ENCODE results near the gene CMTR2. TPM values are rescaled to one million over a fixed set of nuclear protein-coding genes. Genes with fewer than 3 reads are reported as not detected.

The CMTR2 gene
- total RNA-seq, 1 experiment from 2014 or later: 13.4 TPM

DNA sequence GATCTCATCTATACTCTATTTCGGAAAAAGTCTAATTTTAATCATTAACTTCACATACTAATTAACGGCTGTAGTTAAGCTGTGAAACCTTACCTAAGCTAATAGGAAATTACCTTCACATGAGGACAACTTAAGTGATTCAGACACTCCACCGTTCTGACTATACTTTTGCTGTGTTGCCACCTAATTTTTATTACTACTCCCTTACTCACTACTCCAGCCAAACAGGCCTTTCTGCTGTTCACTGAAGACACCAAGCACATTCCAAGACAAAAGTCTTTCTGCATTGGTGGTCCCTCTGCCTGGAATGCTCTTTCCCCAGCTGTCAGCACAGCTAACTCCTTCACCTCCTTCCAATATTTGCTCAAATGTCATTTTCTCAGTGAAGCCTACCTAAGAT is 1.3 kb downstream of the CMTR2 start:
- Mint-ChIP-seq H3K4me3 (peak overlapping the region; percentile 71), H3K9me3 (no peaks in the 10 kb centered on the region), H3K27ac (peak overlapping the region; percentile 1; the same call in 1 of the 2 replicates), H3K36me3 (peaks cover 29% of the 10 kb centered on the region), H3K27me3 (ENCODE audit: low read depth) (peaks cover 6% of the 10 kb centered on the region), H3K4me1 (peaks cover 17% of the 10 kb centered on the region)
- CTCF ChIA-PET: no interaction called here
- TF ChIP-seq HMGA2 (CRISPR knock-in tag; IDR thresholded peaks at IDR 0.05) (no peak), ETV6 (CRISPR knock-in tag; IDR thresholded peaks at IDR 0.05) (no peak), KAT7 (CRISPR knock-in tag; IDR thresholded peaks at IDR 0.05; ENCODE audit: borderline replicate concordance) (no peak), ZNF219 (CRISPR knock-in tag; IDR thresholded peaks at IDR 0.05; ENCODE audit: borderline replicate concordance) (no peak), RELA (CRISPR knock-in tag; IDR thresholded peaks at IDR 0.05; ENCODE audit: borderline replicate concordance) (no peak), NFYB (CRISPR knock-in tag; conservative IDR thresholded peaks at IDR 0.05; ENCODE audit: low read depth) (no peak), SP1 (CRISPR knock-in tag; conservative IDR thresholded peaks at IDR 0.05) (no peak), TP53 (CRISPR knock-in tag; IDR thresholded peaks at IDR 0.05) (no peak), ZNF671 (CRISPR knock-in tag; IDR thresholded peaks at IDR 0.05) (no peak), NFATC4 (CRISPR knock-in tag; IDR thresholded peaks at IDR 0.05) (no peak), ATF1 (CRISPR knock-in tag; IDR thresholded peaks at IDR 0.05) (no peak), ZBTB21 (CRISPR knock-in tag; IDR thresholded peaks at IDR 0.05; ENCODE audit: borderline replicate concordance) (no peak), OVOL2 (CRISPR knock-in tag; IDR thresholded peaks at IDR 0.05; ENCODE audit: borderline replicate concordance) (no peak), TCF7 (CRISPR knock-in tag; IDR thresholded peaks at IDR 0.05; ENCODE audit: low read depth) (no peak)
- TF ChIP-seq, protein P1, sequence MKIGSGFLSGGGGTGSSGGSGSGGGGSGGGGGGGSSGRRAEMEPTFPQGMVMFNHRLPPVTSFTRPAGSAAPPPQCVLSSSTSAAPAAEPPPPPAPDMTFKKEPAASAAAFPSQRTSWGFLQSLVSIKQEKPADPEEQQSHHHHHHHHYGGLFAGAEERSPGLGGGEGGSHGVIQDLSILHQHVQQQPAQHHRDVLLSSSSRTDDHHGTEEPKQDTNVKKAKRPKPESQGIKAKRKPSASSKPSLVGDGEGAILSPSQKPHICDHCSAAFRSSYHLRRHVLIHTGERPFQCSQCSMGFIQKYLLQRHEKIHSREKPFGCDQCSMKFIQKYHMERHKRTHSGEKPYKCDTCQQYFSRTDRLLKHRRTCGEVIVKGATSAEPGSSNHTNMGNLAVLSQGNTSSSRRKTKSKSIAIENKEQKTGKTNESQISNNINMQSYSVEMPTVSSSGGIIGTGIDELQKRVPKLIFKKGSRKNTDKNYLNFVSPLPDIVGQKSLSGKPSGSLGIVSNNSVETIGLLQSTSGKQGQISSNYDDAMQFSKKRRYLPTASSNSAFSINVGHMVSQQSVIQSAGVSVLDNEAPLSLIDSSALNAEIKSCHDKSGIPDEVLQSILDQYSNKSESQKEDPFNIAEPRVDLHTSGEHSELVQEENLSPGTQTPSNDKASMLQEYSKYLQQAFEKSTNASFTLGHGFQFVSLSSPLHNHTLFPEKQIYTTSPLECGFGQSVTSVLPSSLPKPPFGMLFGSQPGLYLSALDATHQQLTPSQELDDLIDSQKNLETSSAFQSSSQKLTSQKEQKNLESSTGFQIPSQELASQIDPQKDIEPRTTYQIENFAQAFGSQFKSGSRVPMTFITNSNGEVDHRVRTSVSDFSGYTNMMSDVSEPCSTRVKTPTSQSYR (CRISPR knock-in tag; IDR thresholded peaks at IDR 0.05): no peak
- TF ChIP-seq, protein P2, sequence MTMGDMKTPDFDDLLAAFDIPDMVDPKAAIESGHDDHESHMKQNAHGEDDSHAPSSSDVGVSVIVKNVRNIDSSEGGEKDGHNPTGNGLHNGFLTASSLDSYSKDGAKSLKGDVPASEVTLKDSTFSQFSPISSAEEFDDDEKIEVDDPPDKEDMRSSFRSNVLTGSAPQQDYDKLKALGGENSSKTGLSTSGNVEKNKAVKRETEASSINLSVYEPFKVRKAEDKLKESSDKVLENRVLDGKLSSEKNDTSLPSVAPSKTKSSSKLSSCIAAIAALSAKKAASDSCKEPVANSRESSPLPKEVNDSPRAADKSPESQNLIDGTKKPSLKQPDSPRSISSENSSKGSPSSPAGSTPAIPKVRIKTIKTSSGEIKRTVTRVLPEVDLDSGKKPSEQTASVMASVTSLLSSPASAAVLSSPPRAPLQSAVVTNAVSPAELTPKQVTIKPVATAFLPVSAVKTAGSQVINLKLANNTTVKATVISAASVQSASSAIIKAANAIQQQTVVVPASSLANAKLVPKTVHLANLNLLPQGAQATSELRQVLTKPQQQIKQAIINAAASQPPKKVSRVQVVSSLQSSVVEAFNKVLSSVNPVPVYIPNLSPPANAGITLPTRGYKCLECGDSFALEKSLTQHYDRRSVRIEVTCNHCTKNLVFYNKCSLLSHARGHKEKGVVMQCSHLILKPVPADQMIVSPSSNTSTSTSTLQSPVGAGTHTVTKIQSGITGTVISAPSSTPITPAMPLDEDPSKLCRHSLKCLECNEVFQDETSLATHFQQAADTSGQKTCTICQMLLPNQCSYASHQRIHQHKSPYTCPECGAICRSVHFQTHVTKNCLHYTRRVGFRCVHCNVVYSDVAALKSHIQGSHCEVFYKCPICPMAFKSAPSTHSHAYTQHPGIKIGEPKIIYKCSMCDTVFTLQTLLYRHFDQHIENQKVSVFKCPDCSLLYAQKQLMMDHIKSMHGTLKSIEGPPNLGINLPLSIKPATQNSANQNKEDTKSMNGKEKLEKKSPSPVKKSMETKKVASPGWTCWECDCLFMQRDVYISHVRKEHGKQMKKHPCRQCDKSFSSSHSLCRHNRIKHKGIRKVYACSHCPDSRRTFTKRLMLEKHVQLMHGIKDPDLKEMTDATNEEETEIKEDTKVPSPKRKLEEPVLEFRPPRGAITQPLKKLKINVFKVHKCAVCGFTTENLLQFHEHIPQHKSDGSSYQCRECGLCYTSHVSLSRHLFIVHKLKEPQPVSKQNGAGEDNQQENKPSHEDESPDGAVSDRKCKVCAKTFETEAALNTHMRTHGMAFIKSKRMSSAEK (CRISPR knock-in tag; IDR thresholded peaks at IDR 0.05; ENCODE audit: borderline replicate concordance): no peak
- TF ChIP-seq, protein P3, sequence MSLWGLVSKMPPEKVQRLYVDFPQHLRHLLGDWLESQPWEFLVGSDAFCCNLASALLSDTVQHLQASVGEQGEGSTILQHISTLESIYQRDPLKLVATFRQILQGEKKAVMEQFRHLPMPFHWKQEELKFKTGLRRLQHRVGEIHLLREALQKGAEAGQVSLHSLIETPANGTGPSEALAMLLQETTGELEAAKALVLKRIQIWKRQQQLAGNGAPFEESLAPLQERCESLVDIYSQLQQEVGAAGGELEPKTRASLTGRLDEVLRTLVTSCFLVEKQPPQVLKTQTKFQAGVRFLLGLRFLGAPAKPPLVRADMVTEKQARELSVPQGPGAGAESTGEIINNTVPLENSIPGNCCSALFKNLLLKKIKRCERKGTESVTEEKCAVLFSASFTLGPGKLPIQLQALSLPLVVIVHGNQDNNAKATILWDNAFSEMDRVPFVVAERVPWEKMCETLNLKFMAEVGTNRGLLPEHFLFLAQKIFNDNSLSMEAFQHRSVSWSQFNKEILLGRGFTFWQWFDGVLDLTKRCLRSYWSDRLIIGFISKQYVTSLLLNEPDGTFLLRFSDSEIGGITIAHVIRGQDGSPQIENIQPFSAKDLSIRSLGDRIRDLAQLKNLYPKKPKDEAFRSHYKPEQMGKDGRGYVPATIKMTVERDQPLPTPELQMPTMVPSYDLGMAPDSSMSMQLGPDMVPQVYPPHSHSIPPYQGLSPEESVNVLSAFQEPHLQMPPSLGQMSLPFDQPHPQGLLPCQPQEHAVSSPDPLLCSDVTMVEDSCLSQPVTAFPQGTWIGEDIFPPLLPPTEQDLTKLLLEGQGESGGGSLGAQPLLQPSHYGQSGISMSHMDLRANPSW (CRISPR knock-in tag; conservative IDR thresholded peaks at IDR 0.05; ENCODE audit: low read depth): no peak
- TF ChIP-seq, protein P4, sequence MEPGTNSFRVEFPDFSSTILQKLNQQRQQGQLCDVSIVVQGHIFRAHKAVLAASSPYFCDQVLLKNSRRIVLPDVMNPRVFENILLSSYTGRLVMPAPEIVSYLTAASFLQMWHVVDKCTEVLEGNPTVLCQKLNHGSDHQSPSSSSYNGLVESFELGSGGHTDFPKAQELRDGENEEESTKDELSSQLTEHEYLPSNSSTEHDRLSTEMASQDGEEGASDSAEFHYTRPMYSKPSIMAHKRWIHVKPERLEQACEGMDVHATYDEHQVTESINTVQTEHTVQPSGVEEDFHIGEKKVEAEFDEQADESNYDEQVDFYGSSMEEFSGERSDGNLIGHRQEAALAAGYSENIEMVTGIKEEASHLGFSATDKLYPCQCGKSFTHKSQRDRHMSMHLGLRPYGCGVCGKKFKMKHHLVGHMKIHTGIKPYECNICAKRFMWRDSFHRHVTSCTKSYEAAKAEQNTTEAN (CRISPR knock-in tag; IDR thresholded peaks at IDR 0.05): no peak
- TF ChIP-seq, protein P5, sequence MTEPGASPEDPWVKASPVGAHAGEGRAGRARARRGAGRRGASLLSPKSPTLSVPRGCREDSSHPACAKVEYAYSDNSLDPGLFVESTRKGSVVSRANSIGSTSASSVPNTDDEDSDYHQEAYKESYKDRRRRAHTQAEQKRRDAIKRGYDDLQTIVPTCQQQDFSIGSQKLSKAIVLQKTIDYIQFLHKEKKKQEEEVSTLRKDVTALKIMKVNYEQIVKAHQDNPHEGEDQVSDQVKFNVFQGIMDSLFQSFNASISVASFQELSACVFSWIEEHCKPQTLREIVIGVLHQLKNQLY (CRISPR knock-in tag; IDR thresholded peaks at IDR 0.05): no peak
- TF ChIP-seq, protein P6, sequence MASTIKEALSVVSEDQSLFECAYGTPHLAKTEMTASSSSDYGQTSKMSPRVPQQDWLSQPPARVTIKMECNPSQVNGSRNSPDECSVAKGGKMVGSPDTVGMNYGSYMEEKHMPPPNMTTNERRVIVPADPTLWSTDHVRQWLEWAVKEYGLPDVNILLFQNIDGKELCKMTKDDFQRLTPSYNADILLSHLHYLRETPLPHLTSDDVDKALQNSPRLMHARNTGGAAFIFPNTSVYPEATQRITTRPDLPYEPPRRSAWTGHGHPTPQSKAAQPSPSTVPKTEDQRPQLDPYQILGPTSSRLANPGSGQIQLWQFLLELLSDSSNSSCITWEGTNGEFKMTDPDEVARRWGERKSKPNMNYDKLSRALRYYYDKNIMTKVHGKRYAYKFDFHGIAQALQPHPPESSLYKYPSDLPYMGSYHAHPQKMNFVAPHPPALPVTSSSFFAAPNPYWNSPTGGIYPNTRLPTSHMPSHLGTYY (CRISPR knock-in tag; IDR thresholded peaks at IDR 0.05): no peak
- no peak for ATAC-seq
- DNase-seq (ENCODE audit: low spot score): no peak
- POLR2A ChIA-PET: no interaction called here

Data from WTC11 (cell line).